Stimulated activated CD8-positive, alpha-beta memory T cell treated with anti-CD3 and anti-CD28 coated beads, Interleukin-12 subunit alpha, Interleukin-12 subunit beta, amount 100 ng/mL, for 1 hour (primary cell): ENCODE results near the gene TASP1.
A peak's percentile ranks its signal among the peaks of the same experiment; 100 is the strongest.
"Not testable (repeated sequence)": the region's sequence is repeated elsewhere in the genome, so short reads cannot be mapped to it uniquely, and the experiment has no call there.

Experiments used
- DNase-seq: peaks from one replicate; pipeline ENCODE4 v3.0.0-alpha.2; 2020; ENCODE audit warnings: low read depth

Gene TASP1

GRCh38 chr20:13638496-13639149, at the start of gene TASP1:
TSS of gene TASP1 (minus strand) at chr20:13638932. CDS start at chr20:13630078, 8,854 bp downstream.
- DNase-seq: peak; percentile 96

GRCh38 chr20:13687815-13688214, 49.1 kb upstream of the TASP1 start:
- no peak for DNase-seq

- DNase-seq: no peak
Measured at GRCh38 chr20:13685623-13686022, 46.9 kb upstream of the TASP1 start.

- DNase-seq: no peak
Measured at GRCh38 chr20:13684566-13685222, 46.0 kb upstream of the TASP1 start.

- DNase-seq: no peak
Measured at GRCh38 chr20:13683833-13684232, 45.1 kb upstream of the TASP1 start.

GRCh38 chr20:13681248-13682125, 42.8 kb upstream of the TASP1 start:
- no peak for DNase-seq

- no peak for DNase-seq
Measured at GRCh38 chr20:13678944-13679343, 40.2 kb upstream of the TASP1 start.

GRCh38 chr20:13677241-13677640, 38.5 kb upstream of the TASP1 start:
- no peak for DNase-seq

- no peak for DNase-seq
Measured at GRCh38 chr20:13676682-13677081, 38.0 kb upstream of the TASP1 start.

- no peak for DNase-seq
Measured at GRCh38 chr20:13672690-13673089, 34.0 kb upstream of the TASP1 start.

- DNase-seq: no peak
Measured at GRCh38 chr20:13671916-13672378, 33.2 kb upstream of the TASP1 start.

GRCh38 chr20:13671512-13671911, 32.8 kb upstream of the TASP1 start:
- DNase-seq: no peak

- DNase-seq: no peak
Measured at GRCh38 chr20:13670160-13670559, 31.4 kb upstream of the TASP1 start.

GRCh38 chr20:13665709-13666395, 27.1 kb upstream of the TASP1 start:
- DNase-seq: no peak

- DNase-seq: no peak
Measured at GRCh38 chr20:13661070-13661685, 22.4 kb upstream of the TASP1 start.

- no peak for DNase-seq
Measured at GRCh38 chr20:13659288-13659687, 20.6 kb upstream of the TASP1 start.

- not testable (repeated sequence) for DNase-seq
Measured at GRCh38 chr20:13658060-13658459, 19.3 kb upstream of the TASP1 start.

GRCh38 chr20:13656721-13657368, 18.1 kb upstream of the TASP1 start:
- DNase-seq: no peak

GRCh38 chr20:13654463-13655023, 15.8 kb upstream of the TASP1 start:
- DNase-seq: no peak

- DNase-seq: no peak
Measured at GRCh38 chr20:13650474-13650873, 11.7 kb upstream of the TASP1 start.
